Neural progenitor cell (in vitro differentiated cells): ENCODE results near the gene EEIG1. TPM values are rescaled to one million over a fixed set of nuclear protein-coding genes. Genes with fewer than 3 reads are reported as not detected.

Experiments used
- DNase-seq: peaks from one replicate; pipeline ENCODE4 v3.0.0-alpha.2; 2016; ENCODE audit warnings: low spot score
- H2AFZ ChIP-seq: fragments of 200-600 bp; sonication (generic); replicated peaks from 2 replicates; pipeline ENCODE4 v1.6.1; 2016; ENCODE audit warnings: antibody characterized with exemption
- H3F3A ChIP-seq: fragments of 200-600 bp; sonication (generic); 2 replicates; pipeline ENCODE4 v1.6.1; 2016; ENCODE audit warnings: antibody characterized with exemption, low read depth
- H3K27ac ChIP-seq: fragments of 200-600 bp; sonication (generic); 2 replicates; pipeline ENCODE4 v1.5.1; 2016; ENCODE audit warnings: mild to moderate bottlenecking
- H3K27me3 ChIP-seq: fragments of 200-600 bp; sonication (generic); 2 replicates; pipeline ENCODE4 v1.6.1; 2016; ENCODE audit warnings: mild to moderate bottlenecking, moderate library complexity
- H3K36me3 ChIP-seq: fragments of 200-600 bp; sonication (generic); 2 replicates; pipeline ENCODE4 v1.5.1; 2016
- H3K4me1 ChIP-seq: fragments of 200-600 bp; sonication (generic); 2 replicates; pipeline ENCODE4 v1.6.1; 2016; ENCODE audit warnings: mixed run types
- H3K4me2 ChIP-seq: fragments of 200-600 bp; sonication (generic); 2 replicates; pipeline ENCODE4 v1.6.1; 2016
- H3K4me3 ChIP-seq: fragments of 200-600 bp; sonication (generic); 2 replicates; pipeline ENCODE4 v1.5.1; 2016
- H3K79me2 ChIP-seq: fragments of 200-600 bp; sonication (generic); 2 replicates; pipeline ENCODE4 v1.6.1; 2016; ENCODE audit warnings: low read depth
- H3K9ac ChIP-seq: fragments of 200-600 bp; sonication (generic); 2 replicates; pipeline ENCODE4 v1.6.1; 2016
- H3K9me3 ChIP-seq: fragments of 200-600 bp; sonication (generic); 2 replicates; pipeline ENCODE4 v1.5.1; 2016; ENCODE audit warnings: low read depth
- H4K20me1 ChIP-seq: fragments of 200-600 bp; sonication (generic); 2 replicates; pipeline ENCODE4 v1.6.1; 2016; ENCODE audit warnings: low read depth
- H3K27ac Mint-ChIP-seq: 3 replicates; pipeline ENCODE4 v1.8.0; 2021; ENCODE audit warnings: mixed read lengths
- H3K27me3 Mint-ChIP-seq: 2 replicates; pipeline ENCODE4 v1.8.0; 2022; ENCODE audit warnings: low read depth, mild to moderate bottlenecking, inconsistent platforms, moderate library complexity, mixed read lengths; ENCODE audit not compliant: insufficient read depth
- H3K36me3 Mint-ChIP-seq: 3 replicates; pipeline ENCODE4 v1.8.0; 2021; ENCODE audit warnings: mixed read lengths
- H3K4me1 Mint-ChIP-seq: 3 replicates; pipeline ENCODE4 v1.8.0; 2021; ENCODE audit warnings: mixed read lengths
- H3K4me3 Mint-ChIP-seq: 3 replicates; pipeline ENCODE4 v1.8.0; 2021; ENCODE audit warnings: mild to moderate bottlenecking, moderate library complexity, mixed read lengths
- H3K9me3 Mint-ChIP-seq: 3 replicates; pipeline ENCODE4 v1.8.0; 2020; ENCODE audit warnings: mixed read lengths
- EZH2 ChIP-seq: fragments of 200-600 bp; sonication (generic); IDR thresholded peaks from 2 replicates; pipeline ENCODE4 v1.6.1; 2017; ENCODE audit warnings: antibody characterized with exemption, mild to moderate bottlenecking, moderate library complexity
- EZH2phosphoT487 ChIP-seq: fragments of 200-600 bp; sonication (generic); IDR thresholded peaks from 2 replicates; pipeline ENCODE4 v1.6.1; 2017; ENCODE audit warnings: antibody characterized with exemption
- total RNA-seq: library from RNA; depleted of rRNA; stranded (reverse); fragments of >200 nt; gene quantifications from 2 replicates; pipeline ENCODE4 v1.2.3, GENCODE V29; 2015; ENCODE audit warnings: low replicate concordance
- TF ChIP-seq, protein P1 (sequence below): fragments of 200-600 bp; sonication (generic); IDR thresholded peaks from 2 replicates; pipeline ENCODE4 v1.5.1; 2017; ENCODE audit warnings: antibody characterized with exemption, mild to moderate bottlenecking

The EEIG1 gene
- total RNA-seq, 1 donor from 2014 or later: 8.8 TPM

DNA sequence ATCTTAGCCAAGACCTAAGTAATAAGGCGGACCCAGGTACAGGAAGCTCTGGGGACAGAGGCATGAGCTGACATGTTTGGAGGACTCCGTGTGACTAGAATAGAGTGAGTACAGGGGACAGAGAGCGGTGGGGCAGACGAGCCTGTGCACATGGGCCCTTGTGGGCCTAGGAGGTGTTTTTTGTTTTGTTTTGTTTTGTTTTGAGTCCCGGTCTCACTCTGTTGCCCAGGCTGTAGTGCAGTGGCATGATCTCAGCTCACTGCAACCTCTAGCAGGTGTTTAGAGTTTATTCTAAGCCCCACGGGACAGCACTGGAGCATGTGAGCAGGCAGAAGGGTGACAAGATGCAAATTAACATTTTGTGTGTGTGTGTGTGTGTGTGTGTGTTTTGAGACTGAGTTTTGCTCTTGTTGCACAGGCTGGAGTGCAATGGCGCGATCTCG, 3.1 kb upstream of the EEIG1 start:
- Mint-ChIP-seq H3K27me3 (peaks cover 11% of the 10 kb centered on the region), H3K36me3 (no peaks in the 10 kb centered on the region), H3K9me3 (no peaks in the 10 kb centered on the region), H3K4me1 (peaks cover 22% of the 10 kb centered on the region), H3K4me3 (peak overlapping the region; percentile 2), H3K27ac (no peak overlapping the region)
- H4K20me1 ChIP-seq: peaks cover 14% of the 10 kb centered on the region
- peaks cover 20% of the 10 kb centered on the region for H3F3A ChIP-seq
- no peaks in the 10 kb centered on the region for H3K27me3 ChIP-seq
- H3K4me1 ChIP-seq: peaks cover 15% of the 10 kb centered on the region
- no peak for DNase-seq
- TF ChIP-seq EZH2phosphoT487: no peak
- TF ChIP-seq, protein P1, sequence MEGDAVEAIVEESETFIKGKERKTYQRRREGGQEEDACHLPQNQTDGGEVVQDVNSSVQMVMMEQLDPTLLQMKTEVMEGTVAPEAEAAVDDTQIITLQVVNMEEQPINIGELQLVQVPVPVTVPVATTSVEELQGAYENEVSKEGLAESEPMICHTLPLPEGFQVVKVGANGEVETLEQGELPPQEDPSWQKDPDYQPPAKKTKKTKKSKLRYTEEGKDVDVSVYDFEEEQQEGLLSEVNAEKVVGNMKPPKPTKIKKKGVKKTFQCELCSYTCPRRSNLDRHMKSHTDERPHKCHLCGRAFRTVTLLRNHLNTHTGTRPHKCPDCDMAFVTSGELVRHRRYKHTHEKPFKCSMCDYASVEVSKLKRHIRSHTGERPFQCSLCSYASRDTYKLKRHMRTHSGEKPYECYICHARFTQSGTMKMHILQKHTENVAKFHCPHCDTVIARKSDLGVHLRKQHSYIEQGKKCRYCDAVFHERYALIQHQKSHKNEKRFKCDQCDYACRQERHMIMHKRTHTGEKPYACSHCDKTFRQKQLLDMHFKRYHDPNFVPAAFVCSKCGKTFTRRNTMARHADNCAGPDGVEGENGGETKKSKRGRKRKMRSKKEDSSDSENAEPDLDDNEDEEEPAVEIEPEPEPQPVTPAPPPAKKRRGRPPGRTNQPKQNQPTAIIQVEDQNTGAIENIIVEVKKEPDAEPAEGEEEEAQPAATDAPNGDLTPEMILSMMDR: no peak
- TF ChIP-seq EZH2: no peak
- no peak overlapping the region for H3K4me2 ChIP-seq
- H3K79me2 ChIP-seq: peaks cover 15% of the 10 kb centered on the region
- H3K9me3 ChIP-seq: no peaks in the 10 kb centered on the region
- H3K9ac ChIP-seq: no peak overlapping the region
- no peak overlapping the region for H3K4me3 ChIP-seq
- no peaks in the 10 kb centered on the region for H3K36me3 ChIP-seq
- H2AFZ ChIP-seq: no peak overlapping the region
- no peak overlapping the region for H3K27ac ChIP-seq

GRCh38 chr9:127982912-127983311, 2.1 kb upstream of the EEIG1 start:
- H2AFZ ChIP-seq: no peak overlapping the region
- no peak overlapping the region for H3K27ac Mint-ChIP-seq
- no peak overlapping the region for H3K9ac ChIP-seq
- H3K4me2 ChIP-seq: no peak overlapping the region
- peaks cover 24% of the 10 kb centered on the region for H3K4me1 ChIP-seq
- no peaks in the 10 kb centered on the region for H3K27me3 ChIP-seq
- H3K36me3 ChIP-seq: no peaks in the 10 kb centered on the region
- H3K9me3 Mint-ChIP-seq: no peaks in the 10 kb centered on the region
- H3K79me2 ChIP-seq: peaks cover 24% of the 10 kb centered on the region
- peaks cover 27% of the 10 kb centered on the region for H3K4me1 Mint-ChIP-seq
- TF ChIP-seq EZH2 (no peak), EZH2phosphoT487 (no peak)
- TF ChIP-seq, protein P1: no peak
- no peak overlapping the region for H3K4me3 ChIP-seq
- H3F3A ChIP-seq: peaks cover 28% of the 10 kb centered on the region
- no peaks in the 10 kb centered on the region for H3K9me3 ChIP-seq
- H3K36me3 Mint-ChIP-seq: no peaks in the 10 kb centered on the region
- H3K27ac ChIP-seq: no peak overlapping the region
- peaks cover 24% of the 10 kb centered on the region for H4K20me1 ChIP-seq
- no peak for DNase-seq
- H3K27me3 Mint-ChIP-seq: peaks cover 9% of the 10 kb centered on the region
- no peak overlapping the region for H3K4me3 Mint-ChIP-seq

DNA sequence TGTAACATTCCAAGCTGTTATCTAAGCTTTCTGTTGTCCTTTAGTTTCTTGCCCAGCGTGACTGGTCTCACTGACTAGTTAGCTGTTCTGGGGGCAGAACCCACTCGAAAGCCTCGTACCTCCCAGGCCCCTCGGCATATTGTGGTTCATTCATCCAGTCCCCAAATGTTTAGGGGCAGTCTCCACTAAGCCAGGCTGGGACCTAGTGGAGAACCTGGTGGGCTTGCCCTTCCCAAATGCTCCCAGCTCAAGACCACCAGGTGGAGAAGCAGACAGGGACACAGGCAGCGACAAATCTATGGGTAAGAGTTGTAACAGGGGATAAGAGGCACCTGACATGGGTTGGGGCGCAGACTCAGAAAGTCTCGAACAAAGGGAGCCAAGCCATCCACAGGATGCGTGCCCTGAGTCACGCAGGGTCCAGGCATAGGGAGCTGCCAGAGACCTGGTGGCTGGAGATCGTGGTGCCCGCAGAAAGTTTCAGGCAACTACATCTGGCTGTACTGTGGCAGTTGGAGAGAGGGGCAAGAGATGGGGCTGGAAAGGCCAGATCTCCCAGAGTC, 851 bp upstream of the EEIG1 start:
- H3K27me3 Mint-ChIP-seq: peaks cover 8% of the 10 kb centered on the region
- H3K9ac ChIP-seq: peak overlapping the region; percentile 9
- TF ChIP-seq EZH2phosphoT487 (no peak), EZH2 (no peak)
- TF ChIP-seq, protein P1: no peak
- H3K27me3 ChIP-seq: no peaks in the 10 kb centered on the region
- no peak for DNase-seq
- peaks cover 33% of the 10 kb centered on the region for H3K4me1 ChIP-seq
- H3K36me3 ChIP-seq: no peaks in the 10 kb centered on the region
- H3K4me3 Mint-ChIP-seq: peak overlapping the region; percentile 86
- peak overlapping the region; percentile 95 for H3K27ac ChIP-seq
- peaks cover 36% of the 10 kb centered on the region for H4K20me1 ChIP-seq
- H2AFZ ChIP-seq: no peak overlapping the region
- H3K4me1 Mint-ChIP-seq: peaks cover 38% of the 10 kb centered on the region
- no peaks in the 10 kb centered on the region for H3K9me3 Mint-ChIP-seq
- H3K27ac Mint-ChIP-seq: peak overlapping the region; percentile 99
- no peaks in the 10 kb centered on the region for H3K36me3 Mint-ChIP-seq
- peaks cover 37% of the 10 kb centered on the region for H3K79me2 ChIP-seq
- no peaks in the 10 kb centered on the region for H3K9me3 ChIP-seq
- peak overlapping the region; percentile 30 for H3K4me3 ChIP-seq
- H3F3A ChIP-seq: peaks cover 28% of the 10 kb centered on the region
- H3K4me2 ChIP-seq: peak overlapping the region; percentile 78
